Measurements from ENCODE around the gene SLC44A3.

The SLC44A3 gene

DNA sequence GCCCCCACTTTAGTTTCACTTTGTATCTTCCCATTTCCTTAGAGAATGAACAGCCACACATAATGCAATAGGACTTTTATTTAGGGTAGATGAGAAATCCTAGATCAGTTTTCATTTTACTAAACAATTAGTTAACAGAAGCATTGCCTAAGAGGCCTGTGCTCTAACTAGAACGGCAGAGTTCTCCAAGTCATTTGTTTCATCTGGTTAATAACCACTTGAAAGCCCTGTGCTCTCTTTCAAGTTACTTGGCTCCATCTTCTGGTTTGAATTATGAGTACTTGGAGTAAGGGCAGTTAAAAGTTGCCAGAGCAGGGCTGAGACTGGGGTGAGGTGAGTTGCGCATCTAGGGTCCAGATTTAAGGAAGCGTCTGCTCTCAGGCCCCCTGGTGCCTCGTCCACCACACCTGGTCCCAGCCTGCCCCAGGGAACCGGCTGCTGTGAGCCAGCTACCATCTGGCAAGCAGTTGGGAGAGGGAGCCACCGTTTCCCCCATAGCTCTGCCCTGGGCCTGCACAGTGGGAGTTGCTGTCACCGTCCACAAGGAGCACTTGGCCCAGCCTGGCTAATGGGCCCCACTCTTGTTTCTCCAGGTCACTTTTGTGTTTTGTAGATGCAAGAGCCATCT lies 18.1 kb upstream of the SLC44A3 start:
- no peak for DNase-seq (ENCODE audit: low read depth in 2 of 2)

- no peak for DNase-seq (ENCODE audit: low read depth in 2 of 2)
These were observed 17.1 kb upstream of the SLC44A3 start for GRCh38 chr1:94803106-94803505.

DNA sequence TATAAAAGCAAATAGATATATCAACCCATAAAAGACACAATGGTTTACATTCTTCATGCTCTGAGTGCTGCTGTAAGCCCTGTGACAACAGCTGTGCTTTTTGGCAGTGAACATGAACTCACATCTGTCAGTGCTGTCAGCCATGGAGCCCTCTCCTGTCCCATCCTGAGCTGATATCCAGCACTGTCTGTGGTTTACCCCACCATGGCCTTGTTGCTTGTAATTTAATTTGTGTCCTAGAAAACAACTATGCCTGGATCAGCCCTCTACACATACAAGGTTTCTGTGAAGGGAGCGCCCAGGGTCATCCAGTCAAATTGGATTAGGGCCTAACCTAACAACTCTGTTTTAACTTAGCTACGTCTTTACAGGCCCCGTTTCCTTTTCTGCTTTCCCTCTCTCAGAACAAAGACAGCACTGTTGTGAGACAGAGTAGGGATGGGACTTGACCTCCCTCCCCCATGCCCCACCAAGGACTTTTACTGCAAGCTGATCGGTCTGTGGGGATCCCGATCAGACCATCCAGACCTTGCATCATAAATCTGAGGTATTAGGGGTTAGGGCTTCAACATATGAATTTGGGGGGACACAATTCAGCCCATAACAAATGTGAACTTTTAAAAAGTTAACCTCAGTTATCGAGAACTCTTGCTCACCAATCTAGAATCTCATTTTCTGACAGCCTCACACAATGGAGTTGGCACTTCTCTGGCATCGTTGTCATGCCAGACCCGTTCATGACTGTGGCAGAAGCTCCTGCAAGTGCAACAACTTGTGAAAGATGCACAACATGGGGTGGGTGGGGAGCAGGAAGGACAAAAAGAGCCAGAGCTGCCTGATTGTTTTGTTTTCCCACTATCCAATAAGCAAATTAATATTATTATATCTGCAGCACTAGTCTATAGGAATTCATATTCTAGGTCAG lies 16.4 kb upstream of the SLC44A3 start:
- DNase-seq (ENCODE audit: low read depth in 2 of 2): no peak

DNA sequence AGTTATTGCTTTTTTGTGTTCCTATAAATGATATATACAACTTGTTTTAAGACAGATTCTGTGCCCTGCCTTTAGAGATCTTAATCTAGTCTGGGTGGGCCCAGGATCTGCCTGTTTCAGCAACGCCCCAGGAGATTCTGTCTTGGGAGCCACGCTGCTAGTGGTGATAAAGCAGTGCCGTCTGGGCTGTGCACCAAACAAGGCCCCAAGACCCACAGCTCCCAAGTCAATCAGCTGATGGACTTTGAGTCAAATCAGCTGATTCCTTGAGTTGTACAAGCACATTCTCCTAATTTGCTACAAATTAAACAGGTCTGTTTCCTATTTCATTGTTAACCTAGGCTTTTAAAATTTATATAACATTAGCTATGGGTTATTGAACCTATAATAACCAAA lies 15.7 kb upstream of the SLC44A3 start:
- DNase-seq (ENCODE audit: low read depth in 2 of 2): no peak

DNA sequence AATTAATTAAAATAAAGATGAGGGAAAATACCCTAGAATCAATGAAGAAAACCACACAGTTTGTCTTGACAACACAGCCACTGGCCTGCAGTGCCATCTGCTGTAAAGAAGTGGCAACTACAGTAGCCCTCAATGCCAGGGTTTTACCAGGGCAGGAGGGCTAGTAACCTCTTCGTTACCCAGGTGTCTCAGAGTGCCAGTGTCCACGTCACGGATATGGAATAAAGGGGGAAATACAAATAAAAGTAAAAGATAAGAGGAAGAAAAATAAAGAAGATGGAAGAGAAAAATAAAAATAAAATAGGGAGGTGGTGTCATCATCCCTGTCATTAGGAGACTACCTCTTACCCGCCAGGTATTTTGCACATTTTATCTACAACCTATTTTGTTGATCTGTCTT lies 14.2 kb upstream of the SLC44A3 start:
- peak in 1 of 2 donors; percentile 7 for DNase-seq (ENCODE audit: low read depth in 2 of 2)

DNA sequence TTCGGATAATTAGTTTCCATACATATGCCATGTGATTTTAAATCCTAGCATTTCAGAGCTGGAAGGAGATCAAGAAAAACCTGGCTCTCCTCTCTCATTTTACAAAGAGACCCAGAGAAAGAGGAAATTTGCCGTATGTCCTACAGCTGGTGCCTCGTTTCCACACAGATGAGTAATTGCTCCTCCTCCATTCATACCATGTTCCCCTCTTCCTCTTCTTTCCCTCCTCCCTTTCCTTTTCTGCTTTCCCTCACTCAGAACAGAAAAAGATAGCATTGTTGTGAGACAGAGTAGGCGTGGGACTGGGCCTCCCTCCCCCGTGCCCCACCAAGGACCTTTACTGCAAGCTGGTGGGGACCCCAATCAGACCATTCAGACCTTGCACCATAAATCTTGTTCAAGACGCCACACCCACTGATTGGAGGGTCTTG lies 13.7 kb upstream of the SLC44A3 start:
- DNase-seq (ENCODE audit: low read depth in 2 of 2): no peak

GRCh38 chr1:94807742-94808491 lies 12.2 kb upstream of the SLC44A3 start:
- DNase-seq (ENCODE audit: low read depth in 2 of 2): no peak

- DNase-seq (ENCODE audit: low read depth in 2 of 2): no peak
These were observed 11.5 kb upstream of the SLC44A3 start for GRCh38 chr1:94808669-94809068.

- no peak for DNase-seq (ENCODE audit: low read depth in 2 of 2)
These were observed 7.2 kb upstream of the SLC44A3 start for GRCh38 chr1:94812985-94813384.

DNA sequence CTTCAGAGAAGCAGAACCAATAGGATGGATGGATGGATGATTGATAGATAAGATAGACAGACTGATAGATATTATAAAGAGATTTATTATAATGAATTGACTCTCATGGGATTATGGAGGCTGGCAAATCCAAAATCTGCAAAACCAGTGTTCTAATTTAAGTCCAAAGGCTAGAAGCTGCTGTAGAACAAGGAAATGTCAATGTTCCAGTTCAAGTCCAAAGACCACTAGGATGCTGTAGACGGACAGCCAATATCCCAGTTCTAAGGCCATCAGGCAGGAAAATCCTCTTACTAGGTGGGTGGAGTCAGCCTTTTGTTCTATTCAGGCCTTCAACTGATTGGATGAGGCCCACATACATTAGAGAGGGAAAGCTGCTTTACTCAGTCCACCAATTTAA lies 4.1 kb upstream of the SLC44A3 start:
- no peak for DNase-seq (ENCODE audit: low read depth in 2 of 2)

GRCh38 chr1:94817712-94818111 lies 2.4 kb upstream of the SLC44A3 start:
- DNase-seq (ENCODE audit: low read depth in 2 of 2): no peak

DNA sequence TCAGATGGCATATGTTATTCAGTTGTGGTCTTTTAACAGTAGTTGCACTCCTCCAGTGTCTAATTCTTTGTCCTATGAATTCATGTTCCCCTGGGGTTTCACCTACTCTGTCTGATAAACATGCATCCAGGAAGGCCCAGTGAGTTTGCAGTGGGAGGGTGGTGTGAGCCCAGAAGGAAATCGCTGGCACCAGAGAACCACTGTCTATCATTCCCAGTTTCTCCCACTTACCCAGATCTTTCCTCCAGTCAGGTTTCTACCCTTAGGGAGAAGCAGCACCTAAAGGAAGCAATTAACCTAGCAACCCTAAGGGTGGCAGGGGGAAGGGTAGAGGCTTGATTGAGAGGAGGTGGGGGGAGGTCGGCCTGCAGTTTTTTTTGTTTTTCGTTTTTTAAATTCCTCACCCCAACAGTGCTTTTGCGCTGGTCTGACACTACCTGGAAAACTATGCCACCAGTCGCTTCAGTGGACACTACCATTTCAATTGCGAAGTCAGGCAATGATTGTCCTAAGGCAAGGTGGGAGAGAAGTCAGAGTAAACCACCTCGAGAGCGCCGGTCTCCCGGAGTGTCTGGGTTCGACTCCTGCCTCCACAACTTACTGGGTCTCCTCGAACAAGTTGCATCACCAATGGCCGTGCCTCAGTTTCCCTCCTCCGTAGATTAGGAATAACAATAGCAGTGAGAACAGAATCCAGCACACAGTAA lies 766 bp upstream of the SLC44A3 start:
- DNase-seq (ENCODE audit: low read depth in 2 of 2): no peak

- DNase-seq (ENCODE audit: low read depth in 2 of 2): no peak
These were observed 779 bp downstream of the SLC44A3 start for GRCh38 chr1:94820936-94821335.

DNA sequence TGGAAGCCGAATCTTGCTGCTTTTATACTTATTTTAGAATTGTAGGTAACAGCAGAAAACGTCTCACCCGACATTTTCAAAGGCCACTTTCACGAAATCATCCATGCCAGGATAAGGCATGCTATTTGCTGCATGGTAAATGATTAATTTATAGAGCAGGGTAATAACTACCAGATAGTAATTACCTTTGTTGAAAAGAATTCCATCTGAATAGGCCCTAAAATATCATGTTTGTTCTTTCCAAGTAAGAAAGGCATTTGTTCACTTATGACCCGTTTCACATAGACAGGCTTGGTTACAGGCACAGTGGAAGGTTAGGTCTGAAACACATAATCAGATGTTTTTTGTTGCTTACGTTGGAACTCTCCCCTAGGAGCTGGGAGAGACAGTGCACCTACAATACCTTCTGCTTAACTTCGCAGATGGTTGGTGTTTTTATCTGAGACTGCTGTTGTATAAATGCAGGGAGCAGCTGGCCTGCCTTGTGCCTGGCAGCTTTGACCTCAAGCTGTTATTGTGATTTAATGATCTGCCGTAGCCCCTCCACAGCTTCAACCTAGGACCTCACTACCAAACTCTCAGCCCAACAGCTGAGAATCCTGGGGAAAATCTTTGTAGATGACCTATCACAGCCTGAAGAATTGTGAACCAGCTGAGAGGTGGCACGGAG lies 1.6 kb downstream of the SLC44A3 start:
- DNase-seq (ENCODE audit: low read depth in 2 of 2): no peak

- no peak for DNase-seq (ENCODE audit: low read depth in 2 of 2)
These were observed 3.0 kb downstream of the SLC44A3 start for GRCh38 chr1:94823116-94823515.

- no peak for DNase-seq (ENCODE audit: low read depth in 2 of 2)
These were observed 5.8 kb downstream of the SLC44A3 start for GRCh38 chr1:94825936-94826335.

GRCh38 chr1:94827434-94827833 lies 7.3 kb downstream of the SLC44A3 start:
- no peak for DNase-seq (ENCODE audit: low read depth in 2 of 2)

DNA sequence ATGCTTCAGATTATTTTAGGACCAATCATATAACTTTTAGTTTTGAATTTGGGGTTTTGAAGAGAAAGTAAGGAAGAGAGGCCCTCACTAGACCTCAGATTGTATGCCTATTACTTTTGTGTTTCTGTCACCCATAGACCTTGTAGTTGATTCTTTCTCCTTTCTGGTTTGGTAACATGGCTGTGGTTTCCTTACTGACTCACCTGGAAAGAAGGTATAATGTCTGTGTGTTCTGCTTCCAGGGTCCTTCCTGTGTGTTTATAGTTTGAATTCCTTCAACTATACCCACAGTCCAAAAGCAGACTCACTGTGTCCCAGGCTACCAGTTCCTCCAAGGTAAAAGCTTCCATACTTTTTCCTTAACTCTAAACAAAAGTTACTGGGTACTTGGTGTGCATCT lies 8.1 kb downstream of the SLC44A3 start:
- DNase-seq (ENCODE audit: low read depth in 2 of 2): no peak

DNA sequence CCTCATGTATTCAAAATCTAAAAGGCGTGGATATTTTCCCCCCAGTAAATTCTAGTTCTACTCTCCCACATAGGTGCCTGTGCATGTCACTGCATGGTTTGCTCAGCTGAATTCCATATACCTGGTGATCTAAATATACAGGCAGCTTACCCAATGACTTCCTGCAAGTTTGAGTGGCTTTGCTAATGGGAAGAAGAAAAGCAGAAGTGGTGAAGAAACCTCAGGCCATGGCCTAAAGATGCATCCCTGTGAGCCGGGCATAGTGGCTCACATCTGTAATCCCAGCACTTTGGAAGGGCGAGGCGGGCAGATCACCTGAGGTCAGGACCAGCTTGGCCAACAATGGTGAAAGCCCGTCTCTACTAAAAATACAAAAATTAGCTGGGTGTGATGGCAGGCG lies 11.5 kb downstream of the SLC44A3 start:
- DNase-seq (ENCODE audit: low read depth in 2 of 2): no peak

DNA sequence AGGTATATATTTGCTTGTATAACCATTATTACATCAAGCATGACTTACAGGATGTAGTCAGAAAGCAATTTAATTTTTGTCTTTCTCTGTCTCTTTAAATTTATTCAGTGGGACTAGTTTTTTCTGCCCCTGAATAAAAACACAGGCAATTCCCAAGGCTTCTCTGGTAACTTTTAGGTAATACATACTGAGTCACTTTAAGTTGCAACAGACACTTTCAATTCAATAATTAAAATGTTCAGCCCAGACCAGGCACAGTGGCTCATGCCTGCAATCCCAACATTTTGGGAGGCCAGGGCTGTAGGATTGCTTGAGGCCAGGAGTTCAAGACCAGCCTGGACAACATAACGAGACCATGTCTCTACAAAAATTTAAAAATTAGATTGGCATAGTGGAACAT lies 12.3 kb downstream of the SLC44A3 start:
- DNase-seq (ENCODE audit: low read depth in 2 of 2): no peak

GRCh38 chr1:94832931-94833585 lies 12.9 kb downstream of the SLC44A3 start:
- no peak for DNase-seq (ENCODE audit: low read depth in 2 of 2)
